Epithelial cell of esophagus (primary cell): ENCODE data around the gene CDK14.

Experiments
- DNase-seq: peaks from one replicate; pipeline ENCODE4 v3.0.0; 2010; ENCODE audit warnings: low read depth
- H3K4me3 ChIP-seq: 2 replicates; pipeline ENCODE4 v1.5.1; 2011; ENCODE audit warnings: mild to moderate bottlenecking, low read length, control low read depth
- TF ChIP-seq, protein P1 (sequence below): IDR thresholded peaks from 2 replicates; pipeline ENCODE4 v1.5.1; 2011; ENCODE audit warnings: low read depth, mild to moderate bottlenecking, low read length, control low read depth, inconsistent platforms; ENCODE audit not compliant: insufficient read depth; ENCODE audit errors: missing control alignments

The CDK14 gene

DNA sequence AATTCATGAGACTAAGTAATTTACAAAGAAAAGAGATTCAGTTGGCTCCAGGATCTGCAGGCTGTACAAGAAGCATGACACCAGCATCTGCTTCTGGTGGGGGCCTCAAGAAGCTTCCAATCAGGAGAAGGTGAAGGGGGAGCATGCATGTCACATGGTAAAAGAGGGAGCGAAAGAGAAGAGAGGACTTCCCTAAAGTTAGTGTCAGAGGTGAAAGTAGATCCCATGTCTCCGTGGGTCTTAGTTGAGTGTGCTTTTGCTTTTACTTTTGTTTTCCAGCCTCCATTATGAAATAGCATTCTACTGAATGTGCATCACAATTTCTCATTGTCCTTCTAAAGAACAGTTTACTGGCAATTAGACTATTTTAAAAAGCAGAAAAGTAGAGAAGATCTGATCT is 454.6 kb downstream of the CDK14 start:
- DNase-seq: no peak
- H3K4me3 ChIP-seq: no peak overlapping the region
- TF ChIP-seq, protein P1, sequence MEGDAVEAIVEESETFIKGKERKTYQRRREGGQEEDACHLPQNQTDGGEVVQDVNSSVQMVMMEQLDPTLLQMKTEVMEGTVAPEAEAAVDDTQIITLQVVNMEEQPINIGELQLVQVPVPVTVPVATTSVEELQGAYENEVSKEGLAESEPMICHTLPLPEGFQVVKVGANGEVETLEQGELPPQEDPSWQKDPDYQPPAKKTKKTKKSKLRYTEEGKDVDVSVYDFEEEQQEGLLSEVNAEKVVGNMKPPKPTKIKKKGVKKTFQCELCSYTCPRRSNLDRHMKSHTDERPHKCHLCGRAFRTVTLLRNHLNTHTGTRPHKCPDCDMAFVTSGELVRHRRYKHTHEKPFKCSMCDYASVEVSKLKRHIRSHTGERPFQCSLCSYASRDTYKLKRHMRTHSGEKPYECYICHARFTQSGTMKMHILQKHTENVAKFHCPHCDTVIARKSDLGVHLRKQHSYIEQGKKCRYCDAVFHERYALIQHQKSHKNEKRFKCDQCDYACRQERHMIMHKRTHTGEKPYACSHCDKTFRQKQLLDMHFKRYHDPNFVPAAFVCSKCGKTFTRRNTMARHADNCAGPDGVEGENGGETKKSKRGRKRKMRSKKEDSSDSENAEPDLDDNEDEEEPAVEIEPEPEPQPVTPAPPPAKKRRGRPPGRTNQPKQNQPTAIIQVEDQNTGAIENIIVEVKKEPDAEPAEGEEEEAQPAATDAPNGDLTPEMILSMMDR: no peak

GRCh38 chr7:91051966-91052365 is 455.8 kb downstream of the CDK14 start:
- no peak for DNase-seq
- no peak overlapping the region for H3K4me3 ChIP-seq
- TF ChIP-seq, protein P1: no peak

DNA sequence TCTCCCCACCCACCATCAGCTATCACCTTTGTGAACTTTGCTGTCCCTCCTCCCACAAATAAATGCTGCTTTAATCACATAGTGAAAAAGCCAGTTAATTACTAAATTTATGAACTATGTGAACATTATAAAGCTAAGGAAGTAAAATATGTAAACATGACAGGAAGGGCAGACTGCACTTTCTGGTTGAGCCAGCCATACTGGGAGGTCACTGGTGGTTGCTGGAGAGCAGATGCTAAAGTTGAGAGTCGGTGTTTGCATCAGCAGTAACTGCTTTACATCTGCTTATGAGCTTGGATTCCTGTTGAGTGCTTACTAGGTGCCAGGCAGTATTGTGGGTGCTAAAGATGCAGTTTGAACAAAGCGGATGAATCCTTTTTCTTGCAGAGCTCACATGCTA is 458.3 kb downstream of the CDK14 start:
- peak; percentile 33 for DNase-seq
- no peak overlapping the region for H3K4me3 ChIP-seq
- TF ChIP-seq, protein P1: no peak

GRCh38 chr7:91055219-91055618 is 459.1 kb downstream of the CDK14 start:
- no peak overlapping the region for H3K4me3 ChIP-seq
- TF ChIP-seq, protein P1: no peak
- DNase-seq: no peak

- H3K4me3 ChIP-seq: no peak overlapping the region
- DNase-seq: no peak
- TF ChIP-seq, protein P1: no peak
Observed at GRCh38 chr7:91062713-91063112, 466.6 kb downstream of the CDK14 start.

DNA sequence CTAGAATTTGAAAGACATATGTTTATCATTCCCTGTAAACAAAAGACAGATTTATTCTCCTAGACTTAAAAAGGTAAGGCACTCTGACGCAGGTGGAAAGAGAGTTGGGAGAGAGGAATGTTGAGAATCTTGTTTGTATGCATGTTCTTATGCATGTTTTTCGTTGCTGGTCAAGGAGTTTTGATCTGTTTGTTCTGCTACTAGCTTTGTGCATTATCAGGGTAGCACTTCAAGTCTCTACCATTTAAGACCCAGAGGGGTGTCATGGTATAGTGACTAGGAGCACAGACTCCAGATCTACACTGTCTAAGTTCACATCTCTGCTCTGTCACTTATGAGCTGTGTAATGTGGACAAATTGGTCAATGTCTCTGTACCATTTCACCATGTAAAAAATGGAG is 467.9 kb downstream of the CDK14 start:
- TF ChIP-seq, protein P1: no peak
- peak; percentile 13 for DNase-seq
- H3K4me3 ChIP-seq: no peak overlapping the region

GRCh38 chr7:91064938-91065337 is 468.8 kb downstream of the CDK14 start:
- peak; percentile 48 for DNase-seq
- H3K4me3 ChIP-seq: no peak overlapping the region
- TF ChIP-seq, protein P1: no peak
